Colonic mucosa (tissue), 4 donors: Measurements from ENCODE around the gene NEGR1. TPM values are rescaled to one million over a fixed set of nuclear protein-coding genes. Genes with fewer than 3 reads are reported as not detected.

Experiments used
- DNase-seq: peaks from one replicate; pipeline ENCODE4 v3.0.0-alpha.2; 2020
- H3K27ac ChIP-seq: fragments of 200-600 bp; one replicate; pipeline ENCODE4 v1.8.0; 2021
- H3K27me3 ChIP-seq: fragments of 200-600 bp; one replicate; pipeline ENCODE4 v1.8.0; 2021
- H3K36me3 ChIP-seq: fragments of 200-600 bp; one replicate; pipeline ENCODE4 v1.8.0; 2021
- H3K4me1 ChIP-seq: fragments of 200-600 bp; one replicate; pipeline ENCODE4 v1.8.0; 2021; ENCODE audit warnings: mild to moderate bottlenecking
- H3K4me3 ChIP-seq: fragments of 200-600 bp; one replicate; pipeline ENCODE4 v1.8.0; 2021
- H3K9ac ChIP-seq, 2 donors: one replicate each; pipeline ENCODE4 v1.7.0; 2013; ENCODE audit warnings: control low read depth in 2 of 2, low read depth in 2 of 2, low read length in 2 of 2
- H3K9me3 ChIP-seq: fragments of 200-600 bp; one replicate; pipeline ENCODE4 v1.8.0; 2021
- intact Hi-C: fragments of 100-400 bp; cut with DNase I; formaldehyde crosslinking; loops from one replicate; pipeline ENCODE4 v1.14.1; 2022
- total RNA-seq, 2 donors: library from RNA; stranded (reverse); fragmentation: NEBNext Ultra II Directional in 1 of 2; extraction: Animal tissue kit (Norgen Biotek cat#: 25700) in 1 of 2; gene quantifications; one replicate each; pipeline ENCODE4 v1.2.1, GENCODE V29; 2021
- TF ChIP-seq, protein P1 (sequence below): fragments of 200-600 bp; IDR thresholded peaks from one replicate; pipeline ENCODE4 v1.8.0; 2022; ENCODE audit warnings: antibody characterized with exemption, mild to moderate bottlenecking
- donor health status: healthy.
- donor health status: DM: no; HTN: no; CAD: no.
- donor health status: DM: no; HTN: no; CAD: no.

The NEGR1 gene
- total RNA-seq, 2 donors from 2014 or later = 4.0 to 9.2 TPM

DNA sequence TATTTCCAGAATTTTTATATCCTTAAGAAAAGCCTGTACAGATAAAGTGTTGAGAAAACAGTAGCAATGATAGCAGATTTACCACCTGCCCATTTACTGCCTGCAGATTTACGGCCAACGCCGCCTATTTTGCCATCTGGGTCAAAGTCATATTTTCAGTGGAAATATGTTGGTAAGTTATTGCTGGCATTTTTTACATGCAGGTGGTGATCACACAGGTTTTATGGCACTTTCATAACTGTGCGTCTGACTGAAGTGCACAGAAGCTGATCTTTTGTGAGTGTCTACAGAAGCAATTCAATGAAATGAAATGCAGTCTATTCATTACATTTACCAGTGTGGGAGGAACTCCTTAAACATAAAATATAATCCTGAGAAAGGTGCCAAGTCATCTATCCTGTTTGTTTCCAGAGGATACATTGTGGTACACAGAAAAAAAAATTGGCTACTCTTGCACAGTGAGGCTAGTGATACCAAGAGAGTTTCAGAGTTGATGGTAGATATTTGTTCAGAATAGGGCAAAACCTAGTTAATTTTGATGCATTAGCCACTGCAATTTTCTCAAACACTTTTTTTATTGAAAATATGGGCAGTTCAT, 458.5 kb downstream of the NEGR1 start:
- H3K9ac ChIP-seq = no peak overlapping the region
- TF ChIP-seq, protein P1, sequence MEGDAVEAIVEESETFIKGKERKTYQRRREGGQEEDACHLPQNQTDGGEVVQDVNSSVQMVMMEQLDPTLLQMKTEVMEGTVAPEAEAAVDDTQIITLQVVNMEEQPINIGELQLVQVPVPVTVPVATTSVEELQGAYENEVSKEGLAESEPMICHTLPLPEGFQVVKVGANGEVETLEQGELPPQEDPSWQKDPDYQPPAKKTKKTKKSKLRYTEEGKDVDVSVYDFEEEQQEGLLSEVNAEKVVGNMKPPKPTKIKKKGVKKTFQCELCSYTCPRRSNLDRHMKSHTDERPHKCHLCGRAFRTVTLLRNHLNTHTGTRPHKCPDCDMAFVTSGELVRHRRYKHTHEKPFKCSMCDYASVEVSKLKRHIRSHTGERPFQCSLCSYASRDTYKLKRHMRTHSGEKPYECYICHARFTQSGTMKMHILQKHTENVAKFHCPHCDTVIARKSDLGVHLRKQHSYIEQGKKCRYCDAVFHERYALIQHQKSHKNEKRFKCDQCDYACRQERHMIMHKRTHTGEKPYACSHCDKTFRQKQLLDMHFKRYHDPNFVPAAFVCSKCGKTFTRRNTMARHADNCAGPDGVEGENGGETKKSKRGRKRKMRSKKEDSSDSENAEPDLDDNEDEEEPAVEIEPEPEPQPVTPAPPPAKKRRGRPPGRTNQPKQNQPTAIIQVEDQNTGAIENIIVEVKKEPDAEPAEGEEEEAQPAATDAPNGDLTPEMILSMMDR = no peak
- intact Hi-C loops = no loop called here
- no peaks in the 10 kb centered on the region for H3K27me3 ChIP-seq
- H3K4me1 ChIP-seq = peaks cover 3% of the 10 kb centered on the region
- H3K4me3 ChIP-seq = no peak overlapping the region
- peak; percentile 72 for DNase-seq
- no peaks in the 10 kb centered on the region for H3K36me3 ChIP-seq
- H3K27ac ChIP-seq = peak overlapping the region; percentile 68
- no peaks in the 10 kb centered on the region for H3K9me3 ChIP-seq

DNA sequence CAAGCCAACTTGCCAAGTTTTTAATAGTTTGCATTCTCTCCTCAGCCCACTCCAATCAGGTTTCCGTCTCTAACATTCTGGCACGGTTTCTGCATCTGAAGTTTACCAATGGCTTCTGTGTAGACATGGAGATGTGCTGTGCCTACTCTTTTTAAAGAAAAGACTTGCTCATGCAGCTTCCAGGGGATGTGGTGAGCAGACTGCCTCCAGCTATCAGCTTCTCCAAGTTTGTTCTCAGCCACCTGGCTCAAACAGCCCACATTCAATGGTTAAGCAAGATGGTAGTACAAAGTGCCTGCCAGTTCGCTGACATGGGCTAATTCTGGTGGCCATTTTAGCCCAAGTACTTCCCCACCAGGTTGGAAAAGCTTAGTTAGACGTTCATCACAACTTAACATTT, 465.3 kb downstream of the NEGR1 start:
- H3K27ac ChIP-seq = no peak overlapping the region
- TF ChIP-seq, protein P1 = no peak
- no peaks in the 10 kb centered on the region for H3K27me3 ChIP-seq
- H3K4me3 ChIP-seq = no peak overlapping the region
- H3K9me3 ChIP-seq = no peaks in the 10 kb centered on the region
- intact Hi-C loops = no loop called here
- no peak overlapping the region for H3K9ac ChIP-seq
- no peaks in the 10 kb centered on the region for H3K4me1 ChIP-seq
- no peaks in the 10 kb centered on the region for H3K36me3 ChIP-seq
- no peak for DNase-seq

DNA sequence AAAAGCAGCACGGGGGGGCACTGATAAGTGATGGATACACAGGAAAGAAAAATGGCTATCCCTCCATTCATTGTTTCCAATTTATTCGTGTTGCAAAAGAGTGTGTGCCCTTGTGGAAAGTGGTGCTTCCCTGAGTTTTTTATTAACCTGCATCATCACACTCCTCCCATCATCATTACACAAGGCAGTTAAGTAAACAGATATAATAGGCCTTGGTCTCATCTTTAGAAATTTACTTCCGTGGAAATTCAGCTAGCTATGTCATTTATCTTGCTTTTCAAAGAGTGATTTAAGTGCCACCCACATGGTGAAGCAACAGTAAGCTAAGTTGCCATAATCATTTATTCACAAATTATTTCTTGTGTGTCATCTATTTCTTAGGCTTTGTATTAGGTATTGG, 473.3 kb downstream of the NEGR1 start:
- DNase-seq = no peak
- no peaks in the 10 kb centered on the region for H3K36me3 ChIP-seq
- intact Hi-C loops = no loop called here
- TF ChIP-seq, protein P1 = no peak
- no peak overlapping the region for H3K27ac ChIP-seq
- no peaks in the 10 kb centered on the region for H3K27me3 ChIP-seq
- H3K4me1 ChIP-seq = no peaks in the 10 kb centered on the region
- H3K9ac ChIP-seq = no peak overlapping the region
- H3K4me3 ChIP-seq = no peak overlapping the region
- no peaks in the 10 kb centered on the region for H3K9me3 ChIP-seq

DNA sequence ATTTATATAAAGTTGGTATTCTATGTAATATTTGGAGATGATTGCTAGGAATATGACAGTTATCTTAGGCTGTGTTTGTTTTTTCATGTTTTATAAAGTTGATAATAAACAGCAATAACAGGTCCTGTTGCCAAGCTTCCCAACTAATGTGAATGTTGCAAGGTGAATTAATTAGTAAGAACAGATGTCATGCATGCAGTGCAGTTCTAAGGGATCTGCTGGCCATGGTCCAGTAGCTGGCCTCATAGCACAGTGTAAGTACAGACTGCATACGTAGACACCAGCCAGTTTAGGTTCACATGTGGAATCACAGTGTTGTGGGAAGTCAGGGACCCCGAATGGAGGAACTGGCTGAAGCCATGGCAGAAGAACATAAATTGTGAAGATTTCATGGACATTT, 478.2 kb downstream of the NEGR1 start:
- TF ChIP-seq, protein P1 = no peak
- H3K4me1 ChIP-seq = no peaks in the 10 kb centered on the region
- H3K9me3 ChIP-seq = no peaks in the 10 kb centered on the region
- H3K4me3 ChIP-seq = no peak overlapping the region
- H3K27me3 ChIP-seq = no peaks in the 10 kb centered on the region
- DNase-seq = no peak
- no peak overlapping the region for H3K27ac ChIP-seq
- intact Hi-C loops = no loop called here
- H3K36me3 ChIP-seq = no peaks in the 10 kb centered on the region
- H3K9ac ChIP-seq = no peak overlapping the region

DNA sequence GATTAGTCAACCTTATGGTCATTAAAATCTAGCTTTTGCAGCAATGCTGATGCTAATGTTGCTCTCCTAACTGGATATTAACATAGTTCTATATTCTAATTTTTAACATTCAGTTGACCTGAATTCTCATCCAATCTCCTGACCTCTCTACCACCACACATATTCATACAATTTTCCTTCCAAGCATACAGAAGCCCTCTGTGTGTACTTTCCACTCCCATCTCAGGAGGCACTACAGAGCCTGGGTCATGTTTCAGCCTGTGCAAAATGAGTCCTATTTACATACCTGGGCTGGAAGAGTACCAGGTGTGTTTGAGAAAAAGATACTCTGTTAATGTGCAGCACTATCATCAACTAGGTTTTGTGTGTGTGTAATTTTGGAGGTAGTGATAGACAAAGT, 486.3 kb downstream of the NEGR1 start:
- Histone ChIP-seq H3K4me1 (no peaks in the 10 kb centered on the region), H3K9me3 (no peaks in the 10 kb centered on the region), H3K27me3 (no peaks in the 10 kb centered on the region), H3K36me3 (no peaks in the 10 kb centered on the region), H3K27ac (no peak overlapping the region), H3K9ac (no peak overlapping the region), H3K4me3 (no peak overlapping the region)
- TF ChIP-seq, protein P1 = no peak
- intact Hi-C loops = no loop called here
- DNase-seq = no peak
